ENCODE measurements around the gene DEPDC5. TPM values are rescaled to one million over a fixed set of nuclear protein-coding genes. Genes with fewer than 3 reads are reported as not detected.

Gene DEPDC5
- total RNA-seq, 4 donors from 2014 or later: 25.9 to 86.4 (median 45.6) TPM

DNA sequence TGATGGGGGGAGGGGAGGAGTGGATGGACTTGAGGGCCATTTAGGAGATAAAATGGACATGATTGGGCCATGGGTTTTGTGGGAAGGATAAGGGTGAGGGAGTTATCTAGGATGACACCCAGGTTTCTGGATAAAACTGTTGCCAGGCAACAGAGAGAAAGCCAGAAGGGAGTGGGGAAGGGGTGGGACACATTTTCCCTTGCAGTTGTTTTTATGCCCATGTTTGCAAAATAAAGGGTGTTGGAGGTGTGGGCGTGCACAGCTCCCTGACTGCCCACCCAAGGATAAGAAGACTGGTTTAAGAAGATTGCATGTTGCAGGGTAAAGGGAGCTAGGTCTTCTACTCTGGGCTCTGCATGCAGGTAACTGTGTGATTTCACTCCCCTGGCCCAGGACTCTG lies 172.2 kb downstream of the DEPDC5 start:
- in situ Hi-C loops (cut with MboI; ENCODE audit: low pct_ligation_motif_present in 1 of 4, low pct_unique_long_range_greater_than_20kb in 1 of 4, low sequenced_read_pairs in 3 of 4) (loop anchor here in 1 of 4 donors (25.0 kb wide), 1 partner anchor 264 kb away; the partner anchor contains the start of gene PISD), intact Hi-C loops (cut with DNase I; ENCODE audit: low total_unique reads) (no loop called here)
- WGBS, 2 donors (ENCODE audit: low coverage in 1 of 2): 88 to 100% methylated on average over 1 of the region's 1 CpG

DNA sequence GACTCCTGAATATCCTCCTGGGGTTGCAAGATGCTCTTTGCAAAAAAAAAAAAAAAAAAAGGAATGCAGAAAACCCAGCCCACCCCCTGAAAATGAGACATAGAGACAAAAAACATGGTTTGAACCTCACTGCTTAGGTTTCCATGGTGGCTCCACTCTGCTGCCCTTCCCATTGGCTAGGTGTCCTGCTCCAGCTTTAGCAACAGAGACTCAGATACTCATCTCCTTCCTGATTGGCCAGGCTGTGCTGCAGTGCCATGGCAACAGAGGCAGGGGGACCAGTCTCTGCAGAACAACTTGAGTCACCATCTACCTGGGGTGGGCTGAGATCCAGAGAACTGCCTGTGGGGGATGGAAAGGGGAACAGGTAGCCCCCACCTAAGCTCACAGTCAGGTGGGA lies 173.2 kb downstream of the DEPDC5 start:
- Histone ChIP-seq H3K4me1 (peaks cover 0 to 6% (median 0%) of the 10 kb centered on the region in 4 donors), H3K9me3 (no peaks in the 10 kb centered on the region), H3K27ac (no peak overlapping the region), H3K4me3 (no peak overlapping the region), H3K36me3 (no peaks in the 10 kb centered on the region), H3K27me3 (no peaks in the 10 kb centered on the region)
- no peak for TF ChIP-seq EP300 (IDR thresholded peaks at IDR 0.05; ENCODE audit: low read depth)
- TF ChIP-seq POLR2A (IDR thresholded peaks at IDR 0.05): no peak
- TF ChIP-seq, protein P1, sequence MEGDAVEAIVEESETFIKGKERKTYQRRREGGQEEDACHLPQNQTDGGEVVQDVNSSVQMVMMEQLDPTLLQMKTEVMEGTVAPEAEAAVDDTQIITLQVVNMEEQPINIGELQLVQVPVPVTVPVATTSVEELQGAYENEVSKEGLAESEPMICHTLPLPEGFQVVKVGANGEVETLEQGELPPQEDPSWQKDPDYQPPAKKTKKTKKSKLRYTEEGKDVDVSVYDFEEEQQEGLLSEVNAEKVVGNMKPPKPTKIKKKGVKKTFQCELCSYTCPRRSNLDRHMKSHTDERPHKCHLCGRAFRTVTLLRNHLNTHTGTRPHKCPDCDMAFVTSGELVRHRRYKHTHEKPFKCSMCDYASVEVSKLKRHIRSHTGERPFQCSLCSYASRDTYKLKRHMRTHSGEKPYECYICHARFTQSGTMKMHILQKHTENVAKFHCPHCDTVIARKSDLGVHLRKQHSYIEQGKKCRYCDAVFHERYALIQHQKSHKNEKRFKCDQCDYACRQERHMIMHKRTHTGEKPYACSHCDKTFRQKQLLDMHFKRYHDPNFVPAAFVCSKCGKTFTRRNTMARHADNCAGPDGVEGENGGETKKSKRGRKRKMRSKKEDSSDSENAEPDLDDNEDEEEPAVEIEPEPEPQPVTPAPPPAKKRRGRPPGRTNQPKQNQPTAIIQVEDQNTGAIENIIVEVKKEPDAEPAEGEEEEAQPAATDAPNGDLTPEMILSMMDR (IDR thresholded peaks at IDR 0.05): no peak
- no peak for TF ChIP-seq POLR2AphosphoS5 (IDR thresholded peaks at IDR 0.05)
- intact Hi-C loops (cut with DNase I; ENCODE audit: low total_unique reads) (no loop called here), in situ Hi-C loops (cut with MboI; ENCODE audit: low pct_ligation_motif_present in 1 of 4, low pct_unique_long_range_greater_than_20kb in 1 of 4, low sequenced_read_pairs in 3 of 4) (loop anchor here in 1 of 4 donors (25.0 kb wide), 1 partner anchor 265 kb away; the partner anchor contains the start of gene PISD)
- DNase-seq: no peak

More for the DNA sequence above, 172.2 kb downstream of the DEPDC5 start:
- H3K4me1 ChIP-seq: peaks cover 0 to 6% (median 0%) of the 10 kb centered on the region in 4 donors
- DNase-seq: no peak
- H3K27ac ChIP-seq: no peak overlapping the region
- H3K9me3 ChIP-seq: no peaks in the 10 kb centered on the region
- H3K4me3 ChIP-seq: no peak overlapping the region
- TF ChIP-seq POLR2AphosphoS5 (IDR thresholded peaks at IDR 0.05): no peak
- H3K27me3 ChIP-seq: no peaks in the 10 kb centered on the region
- H3K36me3 ChIP-seq: no peaks in the 10 kb centered on the region

DNA sequence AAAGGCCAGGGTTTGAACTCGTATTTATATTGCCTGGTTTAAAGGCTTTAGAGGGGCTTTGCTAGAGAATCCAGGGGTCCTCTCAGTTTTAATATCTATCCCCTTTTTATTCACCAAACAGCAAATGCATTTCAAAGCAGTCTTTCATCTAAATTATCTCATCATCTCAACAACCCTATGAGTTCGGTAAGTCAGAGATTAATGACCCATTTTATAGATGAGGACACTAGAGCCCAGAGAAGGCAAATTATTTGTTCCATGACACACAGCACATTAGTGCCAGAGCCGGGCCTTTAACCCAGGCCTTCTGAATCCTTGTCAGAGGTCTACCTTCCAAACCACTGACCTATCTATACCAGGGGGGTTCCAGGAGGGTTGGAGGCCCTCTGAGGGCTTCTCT lies 173.7 kb downstream of the DEPDC5 start:
- no peaks in the 10 kb centered on the region for H3K9me3 ChIP-seq
- intact Hi-C loops (cut with DNase I; ENCODE audit: low total_unique reads) (no loop called here), in situ Hi-C loops (cut with MboI; ENCODE audit: low pct_ligation_motif_present in 1 of 4, low pct_unique_long_range_greater_than_20kb in 1 of 4, low sequenced_read_pairs in 3 of 4) (loop anchor here in 1 of 4 donors (25.0 kb wide), 1 partner anchor 265 kb away; the partner anchor contains the start of gene PISD)
- H3K4me1 ChIP-seq: peaks cover 0 to under 1% (median 0%) of the 10 kb centered on the region in 4 donors
- no peak overlapping the region for H3K4me3 ChIP-seq
- no peaks in the 10 kb centered on the region for H3K27me3 ChIP-seq
- H3K27ac ChIP-seq: no peak overlapping the region
- TF ChIP-seq POLR2AphosphoS5 (IDR thresholded peaks at IDR 0.05) (no peak), EP300 (IDR thresholded peaks at IDR 0.05; ENCODE audit: low read depth) (no peak), POLR2A (IDR thresholded peaks at IDR 0.05) (no peak)
- TF ChIP-seq, protein P1 (IDR thresholded peaks at IDR 0.05): no peak
- no peaks in the 10 kb centered on the region for H3K36me3 ChIP-seq
- WGBS, 2 donors (ENCODE audit: low coverage in 1 of 2): 83% methylated on average over 1 to 3 of the region's 3 CpGs
- DNase-seq: no peak

DNA sequence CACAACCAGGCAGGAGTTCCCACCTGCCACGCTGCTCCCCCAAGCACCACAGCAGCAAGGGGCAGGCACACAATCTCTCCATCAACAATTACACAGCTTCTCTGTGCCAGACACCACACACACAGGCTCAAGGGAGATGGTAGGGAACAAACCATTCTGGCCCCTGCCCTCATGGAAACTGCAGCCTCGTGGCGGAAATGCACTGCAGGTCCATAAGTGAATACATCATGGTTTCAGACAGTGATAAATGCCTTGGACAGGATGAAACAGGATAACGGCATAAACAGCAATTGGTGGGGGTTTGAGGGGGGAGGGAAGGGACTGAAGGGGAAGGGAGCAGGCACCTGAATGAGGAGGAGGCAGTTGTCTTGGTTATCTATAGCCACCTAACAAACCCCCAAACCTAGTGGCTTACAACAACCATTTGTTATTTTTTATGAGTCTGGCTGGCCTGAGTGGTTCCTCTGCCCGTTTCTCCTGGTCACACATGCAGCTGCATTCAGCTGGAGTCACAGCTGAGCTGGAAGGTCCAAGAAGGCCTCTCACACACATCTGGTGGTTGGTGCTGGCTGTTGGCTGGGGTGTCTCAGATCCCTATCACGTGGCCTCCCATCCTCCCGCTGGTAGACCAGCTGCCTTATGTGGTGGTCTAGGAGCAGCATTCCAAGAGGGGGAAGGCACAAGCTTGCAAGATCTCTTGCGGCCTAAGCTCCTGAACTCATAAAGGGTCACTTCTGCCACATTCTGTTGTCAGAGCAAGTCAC lies 175.5 kb downstream of the DEPDC5 start:
- intact Hi-C loops (cut with DNase I; ENCODE audit: low total_unique reads): no loop called here
- H3K4me1 ChIP-seq: no peaks in the 10 kb centered on the region
- H3K9me3 ChIP-seq: no peaks in the 10 kb centered on the region
- in situ Hi-C loops (cut with MboI; ENCODE audit: low pct_ligation_motif_present in 1 of 4, low pct_unique_long_range_greater_than_20kb in 1 of 4, low sequenced_read_pairs in 3 of 4): loop anchor here in 1 of 4 donors (25.0 kb wide), 1 partner anchor 267 kb away; the partner anchor contains the start of gene PISD
- TF ChIP-seq EP300 (IDR thresholded peaks at IDR 0.05; ENCODE audit: low read depth) (no peak), POLR2AphosphoS5 (IDR thresholded peaks at IDR 0.05) (peak in 1 of 3 donors; percentile 18)
- no peak overlapping the region for H3K27ac ChIP-seq
- no peaks in the 10 kb centered on the region for H3K27me3 ChIP-seq
- no peaks in the 10 kb centered on the region for H3K36me3 ChIP-seq
- no peak for DNase-seq
- no peak overlapping the region for H3K4me3 ChIP-seq
- WGBS, 2 donors (ENCODE audit: low coverage in 1 of 2): 61 to 68% methylated on average over 3 to 8 of the region's 8 CpGs

DNA sequence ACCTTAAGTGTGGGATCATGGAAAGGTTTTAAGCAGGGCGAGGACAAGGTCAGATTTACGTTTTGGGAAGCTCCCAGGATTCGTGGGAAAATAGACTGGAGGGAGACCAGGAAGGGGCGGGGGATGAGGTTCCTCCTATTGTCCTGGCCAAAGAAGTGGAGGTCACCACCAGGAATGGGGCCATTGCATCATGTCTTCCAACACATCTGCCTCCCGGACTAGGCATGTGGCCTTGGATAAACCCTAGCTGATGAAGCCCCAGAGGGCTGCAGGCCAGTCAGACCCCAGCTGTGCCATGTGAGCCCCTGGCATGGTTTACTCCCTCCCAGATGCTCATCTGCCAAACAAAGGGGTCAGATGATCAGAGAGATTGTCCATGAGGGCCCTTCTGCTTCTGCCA lies 179.0 kb downstream of the DEPDC5 start:
- intact Hi-C loops (cut with DNase I; ENCODE audit: low total_unique reads): no loop called here

More for the DNA sequence above, 179.0 kb downstream of the DEPDC5 start:
- no peak for DNase-seq
- no peak for TF ChIP-seq EP300 (IDR thresholded peaks at IDR 0.05; ENCODE audit: low read depth)
- no peak for TF ChIP-seq POLR2A (IDR thresholded peaks at IDR 0.05)
- no peak for TF ChIP-seq POLR2AphosphoS5 (IDR thresholded peaks at IDR 0.05)
- TF ChIP-seq, protein P1 (IDR thresholded peaks at IDR 0.05): no peak
- Histone ChIP-seq H3K4me1 (no peaks in the 10 kb centered on the region), H3K27me3 (no peaks in the 10 kb centered on the region), H3K27ac (no peak overlapping the region), H3K36me3 (no peaks in the 10 kb centered on the region), H3K9me3 (no peaks in the 10 kb centered on the region), H3K4me3 (no peak overlapping the region)
- in situ Hi-C loops (cut with MboI; ENCODE audit: low pct_ligation_motif_present in 1 of 4, low pct_unique_long_range_greater_than_20kb in 1 of 4, low sequenced_read_pairs in 3 of 4): loop anchor here in 1 of 4 donors (25.0 kb wide), 1 partner anchor 271 kb away; the partner anchor contains the start of gene PISD
- WGBS, 2 donors (ENCODE audit: low coverage in 1 of 2): 73% methylated on average over 5 of the region's 5 CpGs; no CpG with 5 or more reads in 1 of the 2 donors

Measured in transverse colon (tissue), 4 donors.